ENCODE results near the gene AGRP.

DNA sequence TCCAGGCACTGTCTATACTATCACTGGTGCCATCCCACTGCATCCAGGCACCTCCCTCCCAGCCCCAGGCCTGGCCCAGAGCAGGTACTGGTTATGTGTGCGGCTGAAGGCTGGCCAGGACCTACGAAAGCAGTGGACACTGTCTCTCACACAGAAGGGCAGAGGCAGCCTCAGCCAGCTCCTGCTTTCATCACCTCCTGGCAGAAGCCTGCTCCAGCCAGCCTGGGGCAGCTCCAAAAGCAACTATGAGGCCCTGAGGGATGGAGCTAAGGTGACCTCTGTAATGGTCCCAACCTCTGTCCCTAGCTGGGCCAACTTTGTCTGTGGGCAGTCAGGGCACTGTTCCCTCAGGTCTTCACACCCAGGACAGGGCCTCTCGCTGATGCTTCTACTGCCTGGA is 33.6 kb downstream of the AGRP start:
- TF ChIP-seq, protein P1, sequence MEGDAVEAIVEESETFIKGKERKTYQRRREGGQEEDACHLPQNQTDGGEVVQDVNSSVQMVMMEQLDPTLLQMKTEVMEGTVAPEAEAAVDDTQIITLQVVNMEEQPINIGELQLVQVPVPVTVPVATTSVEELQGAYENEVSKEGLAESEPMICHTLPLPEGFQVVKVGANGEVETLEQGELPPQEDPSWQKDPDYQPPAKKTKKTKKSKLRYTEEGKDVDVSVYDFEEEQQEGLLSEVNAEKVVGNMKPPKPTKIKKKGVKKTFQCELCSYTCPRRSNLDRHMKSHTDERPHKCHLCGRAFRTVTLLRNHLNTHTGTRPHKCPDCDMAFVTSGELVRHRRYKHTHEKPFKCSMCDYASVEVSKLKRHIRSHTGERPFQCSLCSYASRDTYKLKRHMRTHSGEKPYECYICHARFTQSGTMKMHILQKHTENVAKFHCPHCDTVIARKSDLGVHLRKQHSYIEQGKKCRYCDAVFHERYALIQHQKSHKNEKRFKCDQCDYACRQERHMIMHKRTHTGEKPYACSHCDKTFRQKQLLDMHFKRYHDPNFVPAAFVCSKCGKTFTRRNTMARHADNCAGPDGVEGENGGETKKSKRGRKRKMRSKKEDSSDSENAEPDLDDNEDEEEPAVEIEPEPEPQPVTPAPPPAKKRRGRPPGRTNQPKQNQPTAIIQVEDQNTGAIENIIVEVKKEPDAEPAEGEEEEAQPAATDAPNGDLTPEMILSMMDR (IDR thresholded peaks at IDR 0.05; ENCODE audit: insufficient read depth, low read length), result no peak
- no peak for TF ChIP-seq POLR2AphosphoS5 (IDR thresholded peaks at IDR 0.05; ENCODE audit: low read depth)
